ENCODE results near the gene FUOM. TPM values are rescaled to one million over a fixed set of nuclear protein-coding genes. Genes with fewer than 3 reads are reported as not detected.
A peak's percentile ranks its signal among the peaks of the same experiment; 100 is the strongest.

The FUOM gene
- total RNA-seq, 3 donors from 2014 or later = 40.7 to 47.4 (median 46.6) TPM

DNA sequence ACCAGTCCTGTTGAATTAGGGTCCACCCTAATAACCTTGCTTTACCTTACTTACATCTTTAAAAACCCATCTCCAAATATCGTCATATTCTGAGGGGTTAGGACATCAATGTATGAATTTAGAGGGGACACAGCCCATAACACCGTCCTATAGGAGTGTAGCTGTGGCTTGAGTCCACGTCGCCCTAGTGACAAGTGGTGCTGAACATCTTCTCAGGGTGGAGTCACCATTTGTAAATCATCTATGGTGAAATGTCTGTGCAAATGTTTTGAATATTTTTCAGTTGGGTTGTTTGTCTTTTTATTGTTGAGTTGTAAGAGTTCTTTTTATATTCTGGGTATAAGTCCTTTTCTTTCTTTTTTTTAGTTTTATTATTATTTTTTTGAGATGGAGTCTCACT, 15.8 kb downstream of the FUOM start:
- no peak overlapping the region for H3K4me3 Mint-ChIP-seq
- no peak for DNase-seq
- no peak for ATAC-seq
- no peaks in the 10 kb centered on the region for H3K36me3 Mint-ChIP-seq (ENCODE audit: insufficient read depth)
- H3K4me1 Mint-ChIP-seq (ENCODE audit: low read depth) = no peaks in the 10 kb centered on the region
- no peaks in the 10 kb centered on the region for H3K9me3 Mint-ChIP-seq
- H3K27me3 Mint-ChIP-seq (ENCODE audit: low read depth) = peaks cover 42% of the 10 kb centered on the region

DNA sequence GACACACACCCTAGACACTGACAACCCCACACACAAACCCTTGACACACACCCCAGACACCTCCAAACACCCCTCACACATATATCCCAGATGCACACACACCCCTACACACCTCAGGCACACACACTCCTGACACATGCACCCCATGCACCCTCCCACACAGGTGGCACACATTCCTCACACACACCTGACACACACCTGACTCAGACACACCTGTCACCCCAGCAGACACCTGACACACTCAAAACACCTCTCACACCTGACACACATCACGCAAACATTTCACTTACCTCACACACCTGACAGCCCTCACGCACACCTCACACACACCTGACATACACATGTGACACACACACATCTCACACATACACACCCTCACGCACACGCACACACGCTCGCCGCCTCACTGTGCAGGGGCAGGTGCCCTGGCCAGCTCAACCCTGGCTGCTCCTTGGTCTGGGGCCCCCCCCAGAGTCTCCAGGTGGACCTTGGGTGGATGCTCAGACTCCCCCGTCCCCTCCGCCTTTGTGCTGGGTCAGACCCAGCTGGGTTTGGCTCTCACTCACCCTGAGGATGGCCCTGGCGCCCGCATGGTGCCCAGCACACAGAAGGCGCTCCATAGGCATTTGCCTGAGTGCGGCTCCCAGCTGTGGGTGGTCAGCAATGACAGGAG, 18.0 kb downstream of the FUOM start:
- ATAC-seq (no peak), DNase-seq (no peak)
- Mint-ChIP-seq H3K36me3 (ENCODE audit: insufficient read depth) (no peaks in the 10 kb centered on the region), H3K4me3 (no peak overlapping the region), H3K9me3 (no peaks in the 10 kb centered on the region), H3K27me3 (ENCODE audit: low read depth) (peaks cover 23% of the 10 kb centered on the region), H3K4me1 (ENCODE audit: low read depth) (peaks cover 3% of the 10 kb centered on the region)

DNA sequence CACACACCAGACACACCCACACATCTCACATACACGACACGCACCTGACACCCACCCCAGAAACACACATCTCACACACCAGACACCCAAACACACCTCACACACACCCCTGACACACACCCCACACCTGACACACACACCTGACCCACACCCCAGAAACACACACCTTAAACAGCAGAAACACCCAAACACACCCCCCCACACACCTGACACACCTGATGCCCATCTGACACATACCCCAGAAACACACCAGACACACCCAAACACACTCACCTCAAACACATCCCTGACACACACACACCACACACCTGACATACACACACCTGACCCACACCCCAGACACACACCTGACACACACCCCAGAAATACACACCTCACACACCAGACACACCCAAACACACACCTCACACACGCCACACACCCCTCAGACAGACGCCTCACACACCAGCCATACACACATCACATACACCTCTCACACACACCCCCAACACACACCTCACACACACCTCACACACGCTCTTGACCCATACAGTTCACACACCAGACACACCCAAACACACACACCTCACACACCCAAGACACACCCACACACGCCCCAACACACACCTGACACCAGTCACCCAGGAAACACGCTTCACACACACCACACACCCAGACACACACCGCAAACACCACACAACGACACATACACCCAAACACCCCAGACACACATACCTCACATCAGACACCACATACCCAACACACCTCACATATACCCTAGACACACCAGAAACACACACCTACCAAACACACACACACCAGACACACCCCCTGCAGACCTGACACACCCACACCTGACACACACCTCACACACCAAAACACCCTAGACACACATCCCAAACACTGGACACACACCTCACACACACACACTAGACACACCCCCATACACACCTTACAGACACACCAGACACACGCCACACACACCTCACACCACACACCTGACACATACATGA, 19.4 kb downstream of the FUOM start:
- ATAC-seq = no peak
- Mint-ChIP-seq H3K4me1 (ENCODE audit: low read depth) (peaks cover 6% of the 10 kb centered on the region), H3K4me3 (no peak overlapping the region), H3K27me3 (ENCODE audit: low read depth) (peaks cover 11% of the 10 kb centered on the region), H3K9me3 (no peaks in the 10 kb centered on the region), H3K36me3 (ENCODE audit: insufficient read depth) (no peaks in the 10 kb centered on the region)
- no peak for DNase-seq

DNA sequence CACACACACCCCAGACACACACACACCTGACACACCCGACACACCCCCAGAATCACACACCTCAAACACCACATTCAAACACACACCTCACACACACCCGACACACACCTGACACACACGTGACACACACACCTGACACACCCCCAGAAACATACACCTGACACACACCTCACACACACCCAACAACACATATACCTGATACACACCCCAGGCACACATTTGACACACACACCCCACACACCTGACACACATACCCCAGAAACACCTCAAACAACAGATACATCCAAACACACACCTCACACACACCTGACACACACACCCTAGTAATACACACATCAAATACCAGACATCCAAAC, 20.5 kb downstream of the FUOM start:
- H3K36me3 Mint-ChIP-seq (ENCODE audit: insufficient read depth) = no peaks in the 10 kb centered on the region
- peaks cover 9% of the 10 kb centered on the region for H3K27me3 Mint-ChIP-seq (ENCODE audit: low read depth)
- no peak overlapping the region for H3K4me3 Mint-ChIP-seq
- H3K9me3 Mint-ChIP-seq = no peaks in the 10 kb centered on the region
- DNase-seq (no peak), ATAC-seq (no peak)
- peaks cover 6% of the 10 kb centered on the region for H3K4me1 Mint-ChIP-seq (ENCODE audit: low read depth)

DNA sequence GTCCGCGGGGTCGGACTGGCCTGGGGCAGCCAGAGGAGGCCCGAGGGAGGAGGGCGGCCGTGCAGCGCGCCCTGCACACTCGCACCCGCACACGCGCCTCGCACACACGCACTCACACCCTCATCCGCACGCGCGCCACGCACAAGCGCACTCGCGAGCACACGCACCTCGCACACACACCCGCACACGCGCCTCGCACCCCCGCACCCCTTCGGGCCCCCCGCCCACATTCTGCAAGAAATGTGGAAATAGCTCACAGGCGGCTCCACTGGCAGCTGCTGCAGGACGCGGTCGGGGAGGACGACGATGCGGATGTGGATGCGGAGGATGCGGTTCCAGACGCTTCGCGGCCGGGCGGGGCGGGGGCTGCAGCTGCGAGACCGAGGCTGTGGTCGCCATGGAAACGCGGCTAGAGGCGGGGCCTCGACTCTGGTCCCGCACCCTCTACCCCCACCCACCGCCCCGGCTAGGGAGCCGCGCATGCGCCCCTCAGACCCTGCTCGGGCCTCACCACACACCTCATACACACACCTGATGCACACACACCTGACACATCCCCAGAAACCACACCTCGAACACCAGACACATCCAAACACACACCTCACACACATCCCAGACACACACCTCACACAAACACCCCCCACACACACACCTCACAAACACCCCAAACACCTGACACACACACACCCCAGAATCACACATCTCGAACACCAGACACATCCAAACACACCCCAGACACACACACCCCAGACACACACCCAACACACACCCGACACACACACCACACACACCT, 21.0 kb downstream of the FUOM start, which contains the start of gene CALY:
CALY (minus strand) TSS at position 320 of the 793 bp plus-strand sequence. CDS start 7,907 bp downstream, outside the sequence.
- H3K27me3 Mint-ChIP-seq (ENCODE audit: low read depth) = peaks cover 6% of the 10 kb centered on the region
- ATAC-seq (peak; percentile 41 to 46), DNase-seq (peak; percentile 75)
- peaks cover 6% of the 10 kb centered on the region for H3K4me1 Mint-ChIP-seq (ENCODE audit: low read depth)
- H3K9me3 Mint-ChIP-seq = no peaks in the 10 kb centered on the region
- no peaks in the 10 kb centered on the region for H3K36me3 Mint-ChIP-seq (ENCODE audit: insufficient read depth)
- peak within 1 kb of the TSS; percentile 62 for H3K4me3 Mint-ChIP-seq

DNA sequence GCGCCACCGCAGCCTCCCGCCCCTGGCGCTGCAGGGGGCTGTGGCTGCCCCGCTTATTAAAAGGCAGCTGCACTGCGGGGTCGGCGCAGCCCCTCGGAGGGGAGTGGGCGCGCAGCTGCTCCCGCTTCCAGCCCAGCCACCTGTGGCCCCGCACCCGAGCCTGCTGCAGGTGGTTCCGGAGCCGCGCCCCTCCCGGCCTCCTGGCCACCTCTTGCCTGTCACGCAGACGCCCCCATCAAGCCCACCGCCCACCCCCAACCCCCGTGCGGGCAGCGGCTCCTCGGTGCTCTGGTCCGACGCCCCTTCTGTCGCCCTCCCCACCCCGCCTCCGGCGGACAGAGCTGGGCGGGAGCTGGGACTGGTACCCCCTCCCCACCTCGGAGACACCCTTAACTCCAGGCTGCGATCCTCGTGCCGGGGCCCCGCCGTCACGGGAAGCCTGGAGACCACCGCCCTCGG, 21.7 kb downstream of the FUOM start:
- Mint-ChIP-seq H3K4me1 (ENCODE audit: low read depth) (peaks cover 6% of the 10 kb centered on the region), H3K4me3 (no peak overlapping the region), H3K27me3 (ENCODE audit: low read depth) (peaks cover 4% of the 10 kb centered on the region), H3K9me3 (no peaks in the 10 kb centered on the region), H3K36me3 (ENCODE audit: insufficient read depth) (no peaks in the 10 kb centered on the region)
- DNase-seq = no peak
- peak; percentile 2 to 3 for ATAC-seq

DNA sequence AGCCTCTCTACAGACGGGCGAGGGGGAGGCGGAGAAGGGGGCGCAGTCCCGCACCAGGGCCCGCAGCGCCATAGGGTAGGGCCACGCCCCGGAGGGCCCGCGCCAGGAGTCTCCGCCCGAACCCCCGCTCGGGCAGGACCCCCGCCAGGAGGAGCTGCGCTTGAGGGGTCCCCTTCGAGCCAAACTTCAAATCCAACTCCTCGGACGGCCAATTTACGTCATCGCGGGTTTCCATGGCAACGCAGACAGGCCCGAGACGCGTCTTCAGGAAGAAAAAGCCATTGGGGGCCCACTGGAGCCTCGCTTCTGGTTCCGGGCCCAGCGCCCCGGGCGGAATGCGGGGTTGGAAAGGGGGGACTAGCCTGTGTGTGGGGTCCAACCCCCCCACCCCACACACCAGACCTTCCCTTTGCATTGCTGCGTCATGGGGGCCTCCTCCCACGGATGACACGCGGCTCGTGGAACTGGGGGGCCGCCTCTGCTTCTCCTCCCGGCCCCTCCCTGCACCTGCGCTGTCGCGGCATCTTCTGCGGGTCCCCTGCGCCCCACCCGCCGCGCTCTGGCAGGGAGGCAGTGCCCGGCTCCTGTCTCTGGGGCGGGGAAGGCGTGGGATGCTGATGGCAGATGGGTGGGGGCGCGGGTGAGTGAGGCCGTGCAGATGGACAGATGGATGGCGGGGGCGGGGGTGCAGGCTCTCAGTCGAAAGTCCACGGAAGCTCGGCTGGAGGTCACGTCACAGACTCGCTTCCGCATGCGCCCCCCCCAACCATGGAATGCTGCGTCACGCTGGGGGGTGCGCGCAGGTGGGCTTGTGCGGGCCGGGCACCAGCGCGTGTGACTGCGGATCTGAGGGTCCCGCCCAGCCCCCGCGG, 22.3 kb downstream of the FUOM start:
- ATAC-seq = peak; percentile 47 to 54

DNA sequence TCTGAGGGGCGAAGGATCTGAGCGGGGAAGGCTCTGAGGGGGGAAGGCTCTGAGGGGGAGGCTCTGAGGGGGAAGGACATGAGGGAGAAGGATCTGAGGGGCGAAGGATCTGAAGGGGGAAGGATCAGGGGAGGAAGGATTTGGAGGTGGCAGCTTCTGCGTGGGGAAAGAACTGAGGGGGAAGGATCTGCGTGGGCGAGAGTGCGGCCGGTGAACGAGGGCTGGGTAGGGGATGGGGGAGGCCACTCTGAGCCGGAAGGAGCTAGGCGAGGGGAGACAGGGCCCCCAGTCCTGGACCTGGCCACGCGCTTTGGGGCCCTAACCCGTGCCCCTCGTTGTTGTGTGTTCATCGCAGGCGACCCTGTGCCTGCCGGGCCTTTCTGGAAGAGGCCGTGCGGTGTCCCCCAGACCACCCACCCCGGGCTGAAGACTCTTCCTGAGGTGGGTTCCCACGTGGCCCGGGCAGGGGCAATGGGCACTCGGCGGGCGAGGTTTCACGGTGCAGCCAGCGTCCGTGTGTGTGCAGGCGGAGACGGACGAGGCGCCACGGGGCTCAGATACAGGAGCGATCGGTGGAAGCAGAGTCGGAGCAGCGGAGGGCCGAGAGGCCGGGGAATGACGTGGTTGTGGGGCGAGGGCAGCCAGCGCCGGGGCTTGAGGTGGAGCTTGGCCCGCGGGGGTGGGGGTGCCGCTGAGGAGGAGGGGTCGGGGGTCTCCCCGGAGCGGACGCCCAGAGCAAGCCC, 23.1 kb downstream of the FUOM start:
- DNase-seq (no peak), ATAC-seq (peak in 1 of 2 donors; percentile 44)
- Mint-ChIP-seq H3K9me3 (no peaks in the 10 kb centered on the region), H3K27me3 (ENCODE audit: low read depth) (peaks cover 7% of the 10 kb centered on the region), H3K4me1 (ENCODE audit: low read depth) (peaks cover 6% of the 10 kb centered on the region), H3K36me3 (ENCODE audit: insufficient read depth) (no peaks in the 10 kb centered on the region), H3K4me3 (peak overlapping the region; percentile 80)

More for the DNA sequence above, 22.3 kb downstream of the FUOM start:
- Mint-ChIP-seq H3K27me3 (ENCODE audit: low read depth) (peaks cover 4% of the 10 kb centered on the region), H3K4me1 (ENCODE audit: low read depth) (peaks cover 6% of the 10 kb centered on the region), H3K36me3 (ENCODE audit: insufficient read depth) (no peaks in the 10 kb centered on the region), H3K4me3 (peak overlapping the region; percentile 62), H3K9me3 (no peaks in the 10 kb centered on the region)
- peak; percentile 81 for DNase-seq

DNA sequence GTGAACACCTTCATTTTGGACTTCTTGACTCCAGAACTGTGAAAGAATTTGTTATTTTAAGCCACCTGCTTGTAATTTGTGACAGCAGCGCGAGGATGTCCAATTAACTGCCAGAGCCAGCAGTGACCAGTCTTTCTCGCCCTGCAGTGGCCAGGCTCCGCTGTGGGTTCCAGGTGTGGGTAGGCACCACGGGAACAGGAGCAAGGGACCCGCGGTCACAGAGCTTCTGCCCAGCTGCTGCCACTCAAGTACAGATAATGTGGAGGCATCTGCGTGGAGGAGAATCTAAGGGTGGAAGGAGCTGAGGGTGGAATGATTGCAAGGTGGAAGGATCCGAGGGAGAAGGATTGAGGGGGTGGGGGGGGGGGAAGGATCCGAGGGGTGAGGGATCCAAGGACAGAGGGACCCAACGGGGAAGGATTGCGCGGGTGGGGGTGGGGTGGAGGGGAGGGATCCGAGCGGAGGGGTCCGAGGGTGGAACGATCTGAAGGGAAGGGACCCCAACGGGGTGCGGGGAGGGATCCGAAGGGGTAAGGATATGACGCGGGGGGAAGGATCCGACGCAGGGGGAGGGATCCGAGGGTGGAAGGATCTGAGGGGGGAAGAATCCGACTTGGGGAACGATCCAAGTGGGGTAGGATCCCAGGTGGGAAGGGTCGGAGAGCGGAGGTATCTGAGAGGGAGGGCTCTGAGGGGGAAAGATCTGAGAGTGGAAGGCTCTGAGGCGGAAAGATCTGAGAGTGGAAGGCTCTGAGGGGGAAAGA, 24.7 kb downstream of the FUOM start:
- DNase-seq (no peak), ATAC-seq (no peak)
- Mint-ChIP-seq H3K27me3 (ENCODE audit: low read depth) (peaks cover 19% of the 10 kb centered on the region), H3K36me3 (ENCODE audit: insufficient read depth) (no peaks in the 10 kb centered on the region), H3K4me3 (no peak overlapping the region), H3K4me1 (ENCODE audit: low read depth) (peaks cover 11% of the 10 kb centered on the region), H3K9me3 (no peaks in the 10 kb centered on the region)

DNA sequence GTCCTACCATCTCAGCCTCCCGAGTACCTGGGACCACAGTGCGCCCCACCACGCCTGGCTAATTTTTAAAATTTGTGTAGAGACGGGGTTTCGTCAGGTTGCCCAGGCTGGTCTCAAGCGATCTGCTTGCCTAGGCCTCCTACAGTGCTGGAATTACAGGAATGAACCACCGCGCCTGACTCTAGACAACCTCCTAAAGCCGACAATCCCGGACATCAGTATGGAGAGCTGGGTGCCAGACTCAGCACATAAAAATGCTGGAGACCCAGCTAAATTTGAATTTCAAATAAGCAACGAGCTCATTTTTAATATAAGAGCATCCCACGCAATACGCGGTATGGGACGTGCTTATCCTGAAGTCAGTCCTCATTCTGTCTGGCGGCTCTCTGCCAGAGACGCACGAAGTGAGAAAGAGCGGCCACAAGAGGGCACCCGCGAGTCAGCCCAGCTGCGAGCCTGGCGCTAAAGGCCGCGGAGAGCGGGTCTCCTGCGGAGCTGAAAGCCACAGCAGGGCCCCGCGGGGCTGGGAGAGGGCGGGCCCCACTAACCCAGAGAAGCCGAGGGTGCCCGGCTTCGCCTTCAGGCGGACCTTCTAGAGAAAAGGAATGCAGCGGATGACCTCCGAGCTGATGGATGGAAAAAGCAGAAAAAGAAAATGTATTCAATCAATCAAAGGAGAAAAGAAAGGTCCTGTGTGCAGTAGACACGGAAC, 28.2 kb downstream of the FUOM start:
- DNase-seq (peak; percentile 92), ATAC-seq (peak; percentile 87 to 90)
- H3K36me3 Mint-ChIP-seq (ENCODE audit: insufficient read depth) = no peaks in the 10 kb centered on the region
- H3K9me3 Mint-ChIP-seq = no peaks in the 10 kb centered on the region
- H3K4me1 Mint-ChIP-seq (ENCODE audit: low read depth) = peaks cover 9% of the 10 kb centered on the region
- peaks cover 38% of the 10 kb centered on the region for H3K27me3 Mint-ChIP-seq (ENCODE audit: low read depth)
- peak overlapping the region; percentile 53 for H3K4me3 Mint-ChIP-seq

DNA sequence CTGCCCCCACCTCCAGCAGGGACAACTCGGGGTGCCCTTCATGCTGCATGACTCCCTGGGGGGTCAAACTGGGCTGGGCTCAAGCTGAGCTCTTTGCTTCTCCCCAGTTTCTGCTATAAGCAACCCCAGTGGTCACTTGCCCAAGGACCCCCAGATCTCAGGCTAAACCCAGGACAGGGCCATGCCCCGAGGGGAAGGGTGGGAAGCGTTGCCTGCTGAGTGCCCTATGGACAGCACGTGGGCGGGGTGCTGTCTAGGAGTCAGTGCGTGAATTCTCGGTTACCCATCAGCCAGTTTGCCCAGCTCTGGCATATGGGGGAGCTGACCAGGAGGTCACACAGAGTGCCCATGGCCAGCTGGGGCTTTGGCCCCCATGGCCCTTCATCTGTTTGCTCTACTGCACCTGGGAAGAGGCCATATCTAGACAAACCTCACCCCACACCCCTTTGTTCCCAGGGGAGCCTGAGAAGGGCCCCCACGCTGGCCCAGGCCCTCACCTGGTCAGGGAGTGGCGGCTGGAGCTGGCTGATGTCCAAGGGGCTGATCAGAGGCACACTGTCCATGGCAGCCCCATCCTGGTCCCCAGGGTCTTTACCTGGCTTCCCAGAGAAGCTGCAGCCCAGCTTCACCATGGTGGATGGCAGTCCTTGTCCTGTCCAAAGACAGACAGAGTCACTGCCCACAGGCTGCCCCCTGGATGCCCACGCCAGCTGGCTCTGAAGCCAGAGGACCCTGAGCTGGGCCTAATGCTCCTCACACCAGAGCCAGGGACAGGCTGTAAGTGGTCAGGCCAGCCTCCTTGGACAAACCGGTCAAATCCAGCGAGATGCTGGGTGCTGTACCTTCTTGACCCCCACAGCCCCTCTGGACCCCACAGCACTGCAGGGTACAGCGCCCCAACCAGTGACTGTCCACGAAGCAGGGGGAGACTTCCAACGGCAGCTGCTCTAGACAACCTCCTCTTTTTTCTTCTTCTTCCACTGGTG, 29.2 kb downstream of the FUOM start:
- DNase-seq (no peak), ATAC-seq (no peak)
- no peaks in the 10 kb centered on the region for H3K9me3 Mint-ChIP-seq
- peaks cover 38% of the 10 kb centered on the region for H3K27me3 Mint-ChIP-seq (ENCODE audit: low read depth)
- H3K4me1 Mint-ChIP-seq (ENCODE audit: low read depth) = peaks cover 8% of the 10 kb centered on the region
- no peaks in the 10 kb centered on the region for H3K36me3 Mint-ChIP-seq (ENCODE audit: insufficient read depth)
- H3K4me3 Mint-ChIP-seq = no peak overlapping the region
